Myocyte (in vitro differentiated cells): ENCODE results near the gene CAPN14. TPM values are rescaled to one million over a fixed set of nuclear protein-coding genes. Genes with fewer than 3 reads are reported as not detected.

Experiments
- DNase-seq: peaks from one replicate; pipeline ENCODE4 v3.0.0-alpha.2; 2012; ENCODE audit warnings: low read depth
- polyA plus RNA-seq: library from polyadenylated mRNA; unstranded; fragments of >200 nt; gene quantifications from one replicate; pipeline ENCODE4 v1.2.1, GENCODE V29; 2012; ENCODE audit warnings: missing spikeins
- total RNA-seq: library from RNA; depleted of rRNA; stranded (reverse); fragments of >200 nt; gene quantifications from 2 replicates; pipeline ENCODE4 v1.2.3, GENCODE V29; 2014

CAPN14 gene
- total RNA-seq, result 0.05 TPM in 1 of 2 replicates, not detected in the other
- not detected for polyA plus RNA-seq

GRCh38 chr2:31217465-31218200 lies at the start of gene CAPN14:
Gene CAPN14, minus strand, starts transcription at chr2:31217515. Its CDS starts 12,068 bp downstream, at chr2:31205447.
- DNase-seq, result no peak

GRCh38 chr2:31266804-31267203 lies 49.5 kb upstream of the CAPN14 start:
- DNase-seq, result no peak

- DNase-seq, result no peak
Measured at GRCh38 chr2:31265234-31265633, 47.9 kb upstream of the CAPN14 start.

DNA sequence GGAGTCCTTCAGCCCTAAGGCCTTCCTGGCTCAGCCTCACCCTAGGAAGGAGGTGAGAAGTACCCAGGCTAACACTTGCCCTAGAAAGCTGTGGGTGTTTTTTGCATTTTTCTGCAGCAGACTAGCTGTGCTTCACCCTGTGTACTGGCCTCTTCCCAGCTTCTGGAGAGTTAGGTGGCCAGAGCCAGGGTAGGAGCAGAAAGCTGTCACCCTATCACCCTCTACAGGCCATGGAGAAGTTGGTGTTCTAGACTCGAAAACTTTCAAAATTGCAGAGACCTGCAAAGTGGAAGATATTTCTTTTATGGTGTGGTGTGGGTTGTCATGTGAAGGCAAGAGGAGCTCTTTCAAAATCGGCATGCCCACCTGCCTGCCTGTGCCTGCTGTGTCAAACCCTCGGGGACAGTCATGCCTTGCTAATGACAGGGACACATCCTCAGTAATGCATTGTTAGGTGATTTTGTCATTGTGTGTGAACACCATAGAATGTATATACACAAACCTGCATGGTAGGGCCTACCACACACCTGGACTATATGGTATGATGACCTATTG lies 46.4 kb upstream of the CAPN14 start:
- DNase-seq, result no peak

DNA sequence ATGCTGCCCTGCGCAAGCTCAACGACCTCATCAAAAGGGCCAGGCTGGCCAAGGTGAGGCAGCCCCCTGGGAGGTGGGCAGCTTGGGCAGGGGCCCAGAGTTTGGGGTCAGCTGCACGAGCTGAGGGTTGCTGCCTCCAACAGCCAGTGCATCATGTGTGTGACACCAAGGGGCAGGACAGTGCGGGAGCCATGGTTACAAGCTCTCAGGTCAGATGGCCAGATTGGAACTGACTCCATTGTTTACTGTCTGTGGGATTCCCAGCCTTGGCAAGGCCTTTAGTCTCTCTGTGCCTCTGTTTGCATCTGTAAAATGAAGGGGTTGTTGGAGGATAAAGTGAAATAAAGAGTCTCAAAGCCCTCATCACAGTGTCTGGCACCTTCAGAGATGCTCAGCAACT lies 43.6 kb upstream of the CAPN14 start:
- no peak for DNase-seq

- no peak for DNase-seq
Measured at GRCh38 chr2:31259075-31259474, 41.8 kb upstream of the CAPN14 start.

GRCh38 chr2:31258351-31258750 lies 41.0 kb upstream of the CAPN14 start:
- no peak for DNase-seq

DNA sequence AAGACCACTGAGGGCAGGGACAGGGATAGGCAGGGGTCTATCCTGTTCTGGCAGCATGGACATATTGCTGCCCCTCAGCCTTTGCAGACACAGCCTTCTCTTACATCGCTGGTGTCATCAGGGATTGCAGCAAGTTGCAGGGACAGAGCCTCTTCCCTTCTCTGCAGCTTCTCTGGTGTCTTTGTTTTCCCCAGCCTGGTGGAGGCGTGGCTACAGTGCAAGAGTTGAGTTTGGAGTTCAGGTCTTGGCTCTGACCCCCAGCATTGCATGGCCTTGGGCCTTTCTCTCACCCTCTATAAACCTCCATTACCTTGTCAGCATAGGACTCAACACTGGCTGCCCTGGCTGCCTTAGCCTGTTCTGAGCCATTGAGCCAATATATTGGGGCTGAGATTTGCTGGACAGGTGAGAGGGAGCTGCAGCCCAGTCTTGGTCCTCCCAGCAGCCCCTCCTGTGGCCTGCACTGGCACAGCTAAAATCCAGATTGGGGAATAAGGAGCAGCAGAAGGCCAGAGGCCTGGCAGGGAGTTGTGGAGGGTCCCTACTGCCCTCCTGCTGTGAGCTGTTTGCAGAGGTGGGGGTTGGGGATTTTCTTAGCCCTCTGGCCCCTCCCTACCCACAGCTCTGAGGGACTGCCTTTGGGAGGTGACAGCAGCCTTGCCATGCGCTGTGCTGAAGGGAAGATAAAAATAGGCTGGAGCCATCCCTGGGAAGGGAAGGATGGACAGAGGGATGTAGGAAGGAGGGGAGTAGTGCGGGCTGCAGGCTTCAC lies 39.5 kb upstream of the CAPN14 start:
- no peak for DNase-seq

DNA sequence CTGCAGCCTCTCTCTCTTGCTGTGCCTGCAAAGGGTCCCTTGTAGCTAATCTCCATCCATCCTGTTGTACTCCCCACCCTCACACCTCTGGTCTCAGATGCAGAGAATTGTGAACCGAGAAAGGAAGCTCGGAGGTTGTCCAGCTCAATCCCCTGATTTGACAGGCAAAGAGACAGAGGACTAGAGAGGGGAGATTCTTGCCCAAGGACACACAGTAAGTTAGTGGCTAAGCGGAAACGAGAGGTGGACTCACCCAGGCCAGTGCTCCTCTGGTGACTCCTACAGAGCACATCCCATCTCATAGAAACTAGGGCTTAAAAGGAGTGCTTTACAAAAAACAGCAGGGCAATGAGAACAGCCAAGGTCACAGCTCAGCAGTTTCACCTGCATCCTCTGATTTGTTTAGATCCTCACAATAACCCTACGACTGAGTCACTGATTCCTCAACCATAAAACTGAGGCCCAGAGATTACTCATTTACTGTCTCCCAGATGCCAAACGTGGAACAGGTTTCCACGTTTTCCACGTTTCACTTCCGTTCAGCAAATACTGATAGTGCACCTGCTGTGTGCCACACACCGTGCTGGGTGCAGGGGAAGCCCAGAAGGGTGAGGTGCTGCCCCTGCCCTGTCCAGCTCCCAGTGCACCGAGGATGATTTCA lies 38.7 kb upstream of the CAPN14 start:
- DNase-seq, result no peak

GRCh38 chr2:31254237-31255203 lies 37.2 kb upstream of the CAPN14 start:
- DNase-seq, result no peak

DNA sequence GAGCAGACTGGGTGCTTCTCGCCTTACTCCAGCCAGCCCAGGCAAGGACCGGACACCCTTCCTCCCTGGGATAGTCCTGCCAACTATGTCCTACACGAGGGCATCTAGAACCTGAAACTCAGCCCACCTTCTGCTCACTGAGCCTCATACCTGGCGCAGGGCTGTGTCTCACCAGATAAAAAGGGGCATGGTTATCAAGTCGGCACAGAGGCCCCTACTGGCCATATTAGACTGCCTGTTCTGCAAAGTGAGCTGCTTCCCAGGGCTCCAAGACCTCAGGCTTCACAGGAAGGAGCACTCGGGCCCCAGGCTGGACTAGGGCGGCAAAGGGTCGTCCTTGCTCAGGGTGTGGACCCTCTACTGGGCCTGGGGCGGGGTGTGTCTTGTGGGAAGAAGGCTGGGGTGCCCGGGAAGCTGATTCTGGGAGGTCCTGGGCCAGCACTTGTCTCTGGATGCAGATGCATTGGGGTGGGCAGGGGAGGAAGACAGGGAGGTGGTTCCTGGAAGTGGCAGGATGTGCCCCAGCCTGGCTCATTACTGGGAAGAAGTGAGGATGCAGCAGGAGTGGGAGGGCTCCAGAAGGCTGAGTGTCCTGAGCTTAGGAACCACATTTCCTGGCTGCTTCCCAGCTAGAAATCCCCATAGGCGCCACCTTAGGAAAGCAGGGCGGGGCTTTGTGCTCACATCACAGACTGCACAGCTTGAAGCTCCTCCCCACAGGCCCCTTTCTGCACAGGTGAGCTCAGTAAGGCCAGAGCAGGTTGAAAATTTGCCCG lies 36.2 kb upstream of the CAPN14 start:
- no peak for DNase-seq

DNA sequence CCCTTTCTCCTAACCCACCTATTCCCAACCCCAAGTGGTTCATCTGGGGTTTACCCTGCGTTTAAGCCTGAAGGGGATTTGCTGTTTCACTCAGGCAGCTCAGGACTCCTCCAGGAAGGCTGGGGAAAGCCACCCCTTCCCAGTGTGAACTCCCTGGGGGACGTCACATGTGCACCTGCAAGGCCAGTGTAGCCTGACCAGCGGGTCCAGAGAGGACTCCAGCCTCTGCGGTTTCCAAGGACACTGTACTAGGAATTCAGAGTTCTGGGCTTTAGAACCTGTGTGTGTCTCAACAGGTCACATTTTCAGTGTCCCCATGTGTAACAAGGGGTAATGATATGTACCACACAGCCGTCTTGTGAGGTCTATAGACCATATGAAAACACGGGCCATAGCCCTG lies 34.5 kb upstream of the CAPN14 start:
- DNase-seq, result no peak

DNA sequence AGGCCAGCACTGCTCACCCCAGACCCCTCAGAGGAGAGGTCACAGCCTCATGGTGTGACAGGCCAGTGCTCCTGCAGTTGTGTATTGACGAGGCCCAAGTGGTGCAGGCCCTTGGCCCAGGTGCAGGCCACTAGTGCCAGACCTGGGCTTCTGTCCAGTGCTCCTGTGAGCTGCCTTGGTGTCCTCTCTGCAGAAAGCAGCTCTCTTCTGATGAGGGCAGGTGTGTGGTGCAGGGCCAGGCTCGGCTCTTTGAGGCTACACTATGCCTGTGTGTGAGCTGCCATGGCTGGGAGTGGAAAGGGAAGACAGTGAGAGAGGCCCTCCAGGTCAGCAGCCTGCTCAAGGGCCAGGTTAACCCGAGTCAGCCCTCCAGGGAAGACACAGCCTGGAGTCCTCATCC lies 33.7 kb upstream of the CAPN14 start:
- no peak for DNase-seq

DNA sequence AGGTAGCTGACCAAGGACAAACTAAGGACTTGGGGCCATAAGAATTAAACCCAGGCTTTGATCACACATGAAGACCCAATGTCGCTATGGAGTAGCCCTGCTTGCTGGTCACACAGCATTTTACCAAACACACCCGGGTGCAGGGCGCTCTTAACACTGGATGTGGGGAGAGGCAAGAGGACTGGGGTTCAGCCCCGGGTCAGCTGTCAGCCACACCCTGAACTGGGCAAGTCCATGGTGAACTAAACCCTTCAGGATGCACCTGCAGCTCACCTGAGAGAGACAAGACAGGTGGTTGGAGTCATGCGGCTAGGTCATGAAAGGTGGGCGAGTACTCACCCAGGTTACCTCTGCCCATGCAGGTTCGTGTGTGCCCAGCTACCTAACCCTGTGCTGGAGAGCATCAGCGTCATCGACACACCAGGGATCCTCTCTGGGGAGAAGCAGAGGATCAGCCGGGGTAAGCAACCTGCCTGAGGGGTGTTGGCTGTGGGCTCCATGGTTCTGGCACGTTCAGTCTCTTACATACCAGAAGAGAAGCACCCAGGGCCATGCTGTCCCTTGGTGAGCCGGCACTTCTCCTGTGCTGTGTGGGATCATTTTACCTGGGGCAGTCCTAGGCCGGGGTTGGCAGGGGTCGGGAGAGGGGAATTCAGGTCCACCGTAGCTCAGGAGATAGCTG lies 31.8 kb upstream of the CAPN14 start:
- DNase-seq, result no peak

GRCh38 chr2:31248139-31248538 lies 30.8 kb upstream of the CAPN14 start:
- no peak for DNase-seq

DNA sequence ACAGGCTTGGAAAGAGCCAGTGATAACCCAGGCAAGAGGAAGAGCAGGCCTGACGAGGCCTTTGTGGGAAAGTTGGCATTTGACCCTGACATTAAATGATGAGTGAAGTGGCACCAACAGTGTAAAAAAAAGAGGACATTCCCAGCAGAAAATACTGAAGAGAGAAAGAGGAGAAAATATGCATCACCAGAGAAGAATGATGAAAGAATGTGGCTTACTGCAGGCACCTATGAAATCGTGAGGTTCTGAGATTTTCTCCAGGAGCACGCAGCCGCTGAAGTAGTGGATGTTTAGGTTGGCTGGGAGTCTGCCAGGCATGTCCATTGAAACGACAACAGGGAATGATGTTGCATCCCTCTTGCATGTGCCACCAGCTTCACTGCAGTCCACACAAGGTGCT lies 30.4 kb upstream of the CAPN14 start:
- no peak for DNase-seq

GRCh38 chr2:31246184-31246852 lies 29.0 kb upstream of the CAPN14 start:
- DNase-seq, result no peak

- no peak for DNase-seq
Measured at GRCh38 chr2:31244101-31244500, 26.8 kb upstream of the CAPN14 start.

- no peak for DNase-seq
Measured at GRCh38 chr2:31243053-31243452, 25.7 kb upstream of the CAPN14 start.
